Aorta (tissue), 5 donors: ENCODE data around the gene UNC119. TPM values are rescaled to one million over a fixed set of nuclear protein-coding genes. Genes with fewer than 3 reads are reported as not detected.

ENCODE experiments used
- ATAC-seq: fragments of 200-7000 bp; cut with Tn5 transposase; one replicate; pipeline ENCODE4 v1.9.1; 2022; ENCODE audit warnings: moderate library complexity; ENCODE audit not compliant: low FRiP score
- DNase-seq, 2 donors: peaks; one replicate each; pipeline ENCODE4 v3.0.0-alpha.2; 2020
- H3K27ac ChIP-seq, 2 donors: one replicate each; pipeline ENCODE4 v1.5.1; 2013; ENCODE audit warnings: low read length in 2 of 2, mild to moderate bottlenecking in 2 of 2, moderate library complexity in 2 of 2, control low read depth in 1 of 2, inconsistent platforms in 1 of 2, low read depth in 1 of 2
- H3K27me3 ChIP-seq, 2 donors: one replicate each; pipeline ENCODE4 v1.6.1; 2013; ENCODE audit warnings: control low read depth in 1 of 2, low read length in 1 of 2, mild to moderate bottlenecking in 1 of 2, moderate library complexity in 1 of 2; ENCODE audit not compliant: insufficient read depth in 2 of 2, control insufficient read depth in 1 of 2
- H3K36me3 ChIP-seq, 2 donors: one replicate each; pipeline ENCODE4 v1.6.1; 2013; ENCODE audit warnings: control low read depth in 1 of 2, low read length in 1 of 2, mild to moderate bottlenecking in 1 of 2; ENCODE audit not compliant: insufficient read depth in 2 of 2, control insufficient read depth in 1 of 2
- H3K4me1 ChIP-seq, 2 donors: one replicate each; pipeline ENCODE4 v1.6.1; 2013; ENCODE audit warnings: low read length in 2 of 2, control low read depth in 1 of 2, mild to moderate bottlenecking in 1 of 2, moderate library complexity in 1 of 2; ENCODE audit not compliant: insufficient read depth in 2 of 2, control insufficient read depth in 1 of 2
- H3K4me3 ChIP-seq, 2 donors: one replicate each; pipeline ENCODE4 v1.5.1; 2013; ENCODE audit warnings: low read length in 2 of 2, control low read depth in 1 of 2, mild to moderate bottlenecking in 1 of 2
- H3K9me3 ChIP-seq: one replicate; pipeline ENCODE4 v1.6.1; 2013; ENCODE audit warnings: mild to moderate bottlenecking, low read length; ENCODE audit not compliant: control insufficient read depth
- WGBS, 2 donors: extraction: QIAGEN DNeasy Blood & Tissue Kit; methylation state at CpG; one replicate each; pipeline ENCODE4 v1.1.7; 2013; 5-methylcytosine and 5-hydroxymethylcytosine counted together
- intact Hi-C, 2 donors: fragments of 100-400 bp; cut with DNase I; formaldehyde crosslinking; loops; one replicate each; pipeline versions ENCODE4 v1.14.2 to v1.15.0; 2022
- polyA plus RNA-seq, 2 donors: library from polyadenylated mRNA; stranded (reverse); fragments of 200-250 nt; gene quantifications; one replicate each; pipeline ENCODE4 v1.2.3, GENCODE V29; 2013
- total RNA-seq, 2 donors: library from RNA; stranded (reverse); fragmentation: NEBNext Ultra II Directional; extraction: Animal tissue kit (Norgen Biotek cat#: 25700); gene quantifications; one replicate each; pipeline ENCODE4 v1.2.1, GENCODE V29; 2021
- donor health status: healthy with polysubstance abuse.
- donor health status: Bipolar disorder and iron deficiency.
- donor health status: DM: no; HTN: no; CAD: no.
- donor health status: DM: no; HTN: no; CAD: no.
- donor health status: DM: yes; HTN: yes; CAD: no.

UNC119 gene
- total and polyA plus RNA-seq, 4 donors: 17.4 to 36.6 (median 22.2) TPM

DNA sequence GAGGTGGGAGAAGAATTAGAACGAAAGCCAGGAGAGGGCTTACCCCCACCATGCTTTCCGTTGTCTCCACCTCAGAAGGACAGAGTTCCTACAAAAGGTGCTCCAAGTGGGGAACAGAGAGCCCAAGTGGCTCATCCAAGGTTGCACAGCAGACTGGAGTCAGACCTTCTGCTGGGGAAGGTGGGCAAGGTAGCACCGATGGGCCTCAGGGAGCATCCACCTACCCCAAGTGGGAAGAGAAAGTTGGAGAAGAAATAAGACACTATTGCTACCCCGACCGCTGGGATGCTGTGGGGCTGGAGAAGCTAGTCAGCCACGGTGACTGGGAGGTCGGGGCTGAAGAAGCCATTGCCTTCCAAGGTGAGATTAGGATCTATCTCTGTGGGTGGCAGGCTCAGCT lies 21.5 kb downstream of the UNC119 start:
- Histone ChIP-seq H3K4me3 (no peak overlapping the region), H3K27ac (no peak overlapping the region), H3K4me1 (no peaks in the 10 kb centered on the region), H3K9me3 (no peaks in the 10 kb centered on the region), H3K36me3 (no peaks in the 10 kb centered on the region), H3K27me3 (no peaks in the 10 kb centered on the region)
- WGBS, 2 donors: 79 to 81% methylated on average over 7 of the region's 7 CpGs
- DNase-seq (no peak), ATAC-seq (no peak)
- intact Hi-C loops: no loop called here

DNA sequence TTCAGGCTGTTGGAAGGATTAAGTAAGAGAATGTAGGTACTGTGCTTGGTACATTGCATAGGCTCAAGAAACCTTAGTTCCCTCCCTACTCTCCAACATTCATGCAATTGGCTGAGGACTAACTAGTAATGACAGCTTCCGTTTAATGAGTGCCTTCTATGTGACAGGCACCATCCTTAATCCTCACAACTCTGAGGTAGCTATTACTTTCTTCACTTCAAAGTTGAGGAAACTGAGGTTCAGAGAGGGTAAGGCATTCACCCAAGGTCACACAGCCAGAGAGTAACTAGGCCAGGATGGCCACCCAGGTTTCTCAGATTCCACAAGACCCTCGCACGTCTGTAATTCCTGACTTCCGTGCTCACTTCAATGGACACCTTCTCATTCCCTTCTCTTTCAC lies 22.2 kb downstream of the UNC119 start:
- ATAC-seq: no peak
- Histone ChIP-seq H3K27ac (no peak overlapping the region), H3K36me3 (no peaks in the 10 kb centered on the region), H3K27me3 (no peaks in the 10 kb centered on the region), H3K4me3 (no peak overlapping the region), H3K9me3 (no peaks in the 10 kb centered on the region), H3K4me1 (no peaks in the 10 kb centered on the region)
- WGBS, 2 donors: 83 to 88% methylated on average over 4 of the region's 4 CpGs
- intact Hi-C loops: no loop called here
- no peak for DNase-seq

DNA sequence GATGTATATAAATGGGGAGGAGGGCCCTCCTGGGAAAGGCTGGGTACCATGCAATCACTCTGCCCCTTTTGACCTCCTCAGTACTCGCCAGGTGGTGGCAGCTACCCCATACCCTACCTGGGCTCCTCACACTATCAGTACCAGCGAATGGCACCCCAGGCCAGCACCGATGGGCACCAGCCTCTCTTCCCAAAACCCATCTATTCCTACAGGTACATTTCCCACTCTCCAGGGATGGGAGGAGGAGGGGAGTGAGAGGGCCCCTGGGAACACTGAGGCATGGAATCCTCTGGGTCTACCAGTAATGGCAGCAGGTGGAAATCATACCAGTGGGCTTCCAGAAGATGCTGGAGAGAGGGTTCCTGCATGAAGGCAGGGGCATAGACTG lies 23.4 kb downstream of the UNC119 start:
- DNase-seq: no peak
- Histone ChIP-seq H3K4me3 (no peak overlapping the region), H3K36me3 (no peaks in the 10 kb centered on the region), H3K9me3 (no peaks in the 10 kb centered on the region), H3K27me3 (no peaks in the 10 kb centered on the region), H3K27ac (no peak overlapping the region), H3K4me1 (peaks cover 0 to 1% of the 10 kb centered on the region in 2 donors)
- WGBS, 2 donors: 94 to 96% methylated on average over 3 of the region's 3 CpGs
- intact Hi-C loops: no loop called here
- ATAC-seq: no peak

DNA sequence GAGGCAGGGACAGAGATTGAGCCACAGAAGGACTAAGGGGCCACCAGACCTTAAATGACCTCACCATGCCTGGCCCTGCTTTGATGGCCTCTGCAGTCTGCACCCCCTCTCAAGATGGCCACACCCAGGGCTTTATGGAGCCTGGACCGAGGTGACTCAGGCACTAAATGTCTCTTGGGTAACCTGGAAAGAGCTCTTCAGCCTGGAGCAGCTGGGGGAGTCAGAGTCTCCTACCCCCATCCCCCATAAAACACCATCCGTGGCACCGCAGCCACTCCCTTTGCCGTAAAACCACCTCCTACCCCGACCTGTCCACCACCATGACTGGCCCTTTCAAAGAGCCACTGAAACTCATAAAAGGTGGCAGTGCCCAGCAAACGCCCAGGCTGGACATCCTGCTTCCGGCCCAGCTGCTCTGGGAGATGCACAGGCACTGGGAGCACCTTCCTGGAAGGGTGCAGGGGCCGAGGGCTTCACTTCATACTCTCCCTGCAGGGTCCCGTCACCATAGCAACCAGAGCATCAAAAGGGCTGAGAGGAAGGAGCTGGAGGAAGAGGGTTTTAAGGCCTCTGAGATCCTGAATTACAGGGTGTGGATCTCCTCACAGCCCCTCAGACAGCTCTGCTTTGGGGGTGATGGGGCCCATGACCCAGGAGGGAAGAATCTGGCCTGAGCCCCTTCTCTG lies 24.0 kb downstream of the UNC119 start:
- H3K27me3 ChIP-seq: no peaks in the 10 kb centered on the region
- no peak for DNase-seq
- intact Hi-C loops: no loop called here
- no peak overlapping the region for H3K27ac ChIP-seq
- ATAC-seq: no peak
- peaks cover 0 to 1% of the 10 kb centered on the region in 2 donors for H3K4me1 ChIP-seq
- H3K36me3 ChIP-seq: no peaks in the 10 kb centered on the region
- 83 to 84% methylated on average over 9 of the region's 9 CpGs for WGBS, 2 donors
- no peak overlapping the region for H3K4me3 ChIP-seq
- H3K9me3 ChIP-seq: no peaks in the 10 kb centered on the region

DNA sequence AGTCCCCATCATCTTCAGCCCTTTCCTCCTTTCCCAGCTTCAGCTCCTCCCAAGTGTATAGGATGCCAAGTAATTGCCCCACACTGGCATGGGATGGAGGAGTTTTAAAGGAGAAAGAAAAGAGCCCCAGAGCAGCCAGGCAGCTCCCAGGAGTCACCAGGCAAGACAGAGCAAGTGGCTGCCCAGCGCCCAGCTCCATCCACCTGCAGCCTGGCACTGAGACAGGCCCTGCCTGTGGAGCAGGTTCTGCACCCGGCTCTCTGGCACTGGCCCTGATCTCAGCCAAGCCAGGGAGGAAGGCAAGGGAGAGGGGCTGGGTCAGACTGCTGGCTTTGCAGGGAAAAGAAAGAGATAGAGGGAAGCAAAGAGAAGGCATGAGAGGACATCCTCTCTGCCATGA lies 24.6 kb downstream of the UNC119 start:
- Histone ChIP-seq H3K9me3 (no peaks in the 10 kb centered on the region), H3K27me3 (no peaks in the 10 kb centered on the region), H3K36me3 (no peaks in the 10 kb centered on the region), H3K4me1 (peaks cover 0 to 1% of the 10 kb centered on the region in 2 donors), H3K27ac (no peak overlapping the region), H3K4me3 (no peak overlapping the region)
- DNase-seq: no peak
- no peak for ATAC-seq
- 89 to 90% methylated on average over 2 of the region's 2 CpGs for whole genome bisulfite sequencing, 2 donors
- intact Hi-C loops: no loop called here

DNA sequence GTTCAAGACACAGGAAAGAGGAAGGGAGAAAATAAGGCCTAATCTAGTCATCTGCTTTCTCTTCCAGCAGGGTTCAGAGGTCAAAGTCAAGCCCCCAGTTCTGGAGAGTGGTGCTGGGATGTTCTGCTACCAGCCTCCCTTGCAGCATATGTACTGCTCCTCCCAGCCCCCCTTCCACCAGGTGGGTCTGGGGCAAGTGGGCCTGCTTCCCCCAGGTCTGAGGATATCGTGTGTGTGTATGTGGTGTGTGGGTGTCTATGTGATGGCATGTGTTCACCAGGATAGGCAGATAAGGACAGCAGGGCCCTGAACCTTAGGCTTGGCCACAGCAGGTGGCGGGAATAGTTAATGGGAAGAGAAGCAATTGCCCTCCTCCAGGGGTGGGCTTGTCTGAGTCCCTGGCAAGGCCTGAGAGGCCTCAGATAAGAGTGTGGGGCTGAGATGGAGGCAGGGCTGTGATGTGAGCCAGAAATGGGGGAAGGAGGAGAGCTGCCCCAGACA lies 25.2 kb downstream of the UNC119 start:
- H3K27me3 ChIP-seq: no peaks in the 10 kb centered on the region
- DNase-seq: no peak
- no peaks in the 10 kb centered on the region for H3K36me3 ChIP-seq
- intact Hi-C loops: no loop called here
- H3K4me1 ChIP-seq: peaks cover 0 to 1% of the 10 kb centered on the region in 2 donors
- ATAC-seq: no peak
- no peak overlapping the region for H3K27ac ChIP-seq
- no peak overlapping the region for H3K4me3 ChIP-seq
- no peaks in the 10 kb centered on the region for H3K9me3 ChIP-seq
- 96 to 100% methylated on average over 2 of the region's 2 CpGs for WGBS, 2 donors

DNA sequence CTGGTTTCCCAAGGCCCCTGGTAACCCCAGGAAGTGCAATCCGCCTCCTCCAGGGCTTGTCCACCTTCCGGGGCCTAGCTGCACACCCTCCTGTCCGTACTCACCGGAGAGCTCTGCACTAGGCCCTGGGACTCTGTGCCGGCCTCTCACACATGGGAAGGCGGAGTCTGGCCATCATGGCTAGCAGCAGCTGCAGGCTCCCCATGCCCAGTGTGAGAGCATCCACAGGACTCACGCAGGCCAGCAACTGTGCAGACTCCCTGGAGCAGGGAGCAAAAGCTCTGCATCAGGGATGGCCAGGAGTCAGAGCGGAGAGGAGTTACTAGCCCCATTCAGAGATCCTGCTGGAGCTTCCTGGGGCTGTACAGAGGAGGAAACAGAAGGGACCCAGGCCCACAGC lies 26.0 kb downstream of the UNC119 start:
- H3K9me3 ChIP-seq: no peaks in the 10 kb centered on the region
- peaks cover 0 to 1% of the 10 kb centered on the region in 2 donors for H3K4me1 ChIP-seq
- ATAC-seq: no peak
- no peak for DNase-seq
- no peak overlapping the region for H3K4me3 ChIP-seq
- intact Hi-C loops: no loop called here
- H3K36me3 ChIP-seq: no peaks in the 10 kb centered on the region
- no peak overlapping the region for H3K27ac ChIP-seq
- WGBS, 2 donors: 82 to 88% methylated on average over 8 of the region's 8 CpGs
- H3K27me3 ChIP-seq: no peaks in the 10 kb centered on the region

DNA sequence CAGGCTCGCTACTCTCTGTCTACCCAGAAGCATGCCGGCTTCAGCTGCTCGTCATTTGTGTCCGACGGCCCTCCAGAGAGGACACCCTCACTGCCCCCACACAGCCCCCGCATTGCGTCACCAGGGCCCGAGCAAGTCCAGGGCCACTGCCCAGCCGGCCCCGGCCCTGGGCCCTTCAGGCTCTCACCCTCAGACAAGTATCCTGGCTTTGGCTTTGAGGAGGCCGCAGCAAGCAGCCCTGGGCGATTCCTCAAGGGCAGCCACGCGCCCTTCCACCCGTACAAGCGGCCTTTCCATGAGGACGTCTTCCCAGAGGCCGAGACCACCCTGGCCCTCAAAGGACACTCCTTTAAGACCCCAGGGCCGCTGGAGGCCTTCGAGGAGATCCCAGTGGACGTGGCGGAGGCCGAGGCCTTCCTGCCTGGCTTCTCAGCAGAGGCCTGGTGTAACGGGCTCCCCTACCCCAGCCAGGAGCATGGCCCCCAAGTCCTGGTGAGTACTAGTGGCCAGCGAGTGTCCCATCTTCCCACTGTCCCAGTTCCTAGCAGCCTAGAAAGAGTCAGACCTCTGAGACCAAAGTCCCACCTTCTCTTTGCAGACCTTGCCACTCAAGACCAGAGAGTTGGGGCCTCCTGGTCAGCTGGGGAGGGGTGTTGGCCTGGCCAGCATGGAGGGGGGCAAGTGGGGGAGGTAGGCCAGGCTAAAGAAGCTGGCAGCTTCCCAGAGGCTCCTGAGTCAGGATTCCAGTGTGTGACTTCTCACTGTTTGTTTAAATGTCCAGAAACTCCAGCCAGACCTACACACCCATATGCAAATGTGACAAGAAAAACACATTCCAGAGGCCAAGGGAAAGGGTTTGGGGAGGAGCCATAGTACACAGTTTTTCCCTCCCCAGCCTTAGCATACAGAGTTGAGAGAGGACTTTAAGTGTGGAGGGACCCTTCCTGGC lies 27.7 kb downstream of the UNC119 start:
- no peak for DNase-seq
- Histone ChIP-seq H3K9me3 (no peaks in the 10 kb centered on the region), H3K27ac (peak overlapping the region in 1 of 2 donors; percentile 16), H3K4me3 (no peak overlapping the region), H3K4me1 (peaks cover 0 to 1% of the 10 kb centered on the region in 2 donors), H3K27me3 (no peaks in the 10 kb centered on the region), H3K36me3 (no peaks in the 10 kb centered on the region)
- intact Hi-C loops: no loop called here
- ATAC-seq: no peak
- 91 to 93% methylated on average over 25 of the region's 25 CpGs for WGBS, 2 donors
